Pancreas (tissue), 10 donors: ENCODE results near the gene SLC26A3. TPM values are rescaled to one million over a fixed set of nuclear protein-coding genes. Genes with fewer than 3 reads are reported as not detected.

Source experiments
- ATAC-seq, 4 donors: fragments of 200-7000 bp; cut with Tn5 transposase; one replicate each; pipeline versions ENCODE4 v1.8.0 to v1.9.1; 2020; ENCODE audit warnings: mild to moderate bottlenecking in 4 of 4, moderate library complexity in 4 of 4
- DNase-seq, 6 donors: peaks; one replicate each; pipeline ENCODE4 v3.0.0-alpha.2; 2020
- FAIRE-seq: peaks from 2 replicates; lab custom pipeline; 2012; peaks lifted over from hg19 to GRCh38; lab: Jason Lieb, UNC
- H3K27ac ChIP-seq, 4 donors: fragments of 200-600 bp; sonication (generic); 1 replicate in 3 of 4; 2 replicates in 1 of 4; pipeline versions ENCODE4 v1.5.0 to v1.8.0; 2020
- H3K27me3 ChIP-seq, 4 donors: fragments of 200-600 bp; one replicate each; pipeline ENCODE4 v1.8.0; 2021
- H3K36me3 ChIP-seq, 3 donors: fragments of 200-600 bp; sonication (generic) in 1 of 3; one replicate each; pipeline versions ENCODE4 v1.5.0 to v1.8.0; 2020 to 2021
- H3K4me1 ChIP-seq, 3 donors: fragments of 200-600 bp; one replicate each; pipeline ENCODE4 v1.8.0; 2021
- H3K4me3 ChIP-seq, 4 donors: fragments of 200-600 bp; sonication (generic) in 2 of 4; one replicate each; pipeline versions ENCODE4 v1.5.0 to v1.8.0; 2020 to 2021
- H3K9me3 ChIP-seq, 4 donors: fragments of 200-600 bp; one replicate each; pipeline ENCODE4 v1.8.0; 2021
- CTCF ChIP-seq, 4 donors: fragments of 200-600 bp; sonication (generic) in 3 of 4; IDR thresholded peaks; one replicate each; pipeline versions ENCODE4 v1.5.0 to v1.8.0; 2021; ENCODE audit warnings: antibody characterized with exemption in 4 of 4
- WGBS, 2 donors: extraction: QIAGEN DNeasy Blood & Tissue Kit; methylation state at CpG; one replicate each; pipeline ENCODE4 v1.1.7; 2013; 5-methylcytosine and 5-hydroxymethylcytosine counted together
- intact Hi-C, 3 donors: fragments of 100-400 bp; cut with DNase I; formaldehyde crosslinking; loops; one replicate each; pipeline versions ENCODE4 v1.11.1 to v1.14.2; 2022
- polyA plus RNA-seq, 2 donors: library from polyadenylated mRNA; stranded (reverse); fragments of 200-250 nt; gene quantifications; one replicate each; pipeline ENCODE4 v1.2.3, GENCODE V29; 2013
- total RNA-seq, 6 donors: library from RNA; stranded (reverse); fragmentation: NEBNext Ultra II Directional in 4 of 6; extraction: Animal tissue kit (Norgen Biotek cat#: 25700) in 4 of 6; gene quantifications; one replicate each; pipeline versions ENCODE4 v1.2.1 to v1.2.4, GENCODE V29; 2021 to 2023
- donor health status: healthy with polysubstance abuse.
- donor health status: DM: no; HTN: no; CAD: no; lungs with moderate emphysema.
- donor health status: DM: no; HTN: no; CAD: no.
- donor health status: control.
- donor health status: control.
- donor health status: Bipolar disorder and iron deficiency.
- donor health status: DM: yes; HTN: yes; CAD: no.
- donor health status: DM: no; HTN: no; CAD: no.
- donor health status: DM: no; HTN: no; CAD: no.
- donor health status: DM: yes; HTN: yes; CAD: no.

The SLC26A3 gene
- total and polyA plus RNA-seq, 8 donors, result 0.23 to 1.1 (median 0.34) TPM; not detected in 5

GRCh38 chr7:107809179-107809578 is 6.2 kb upstream of the SLC26A3 start:
- no peak for DNase-seq
- Histone ChIP-seq H3K27ac (no peak overlapping the region), H3K9me3 (no peaks in the 10 kb centered on the region), H3K36me3 (no peaks in the 10 kb centered on the region), H3K27me3 (no peaks in the 10 kb centered on the region), H3K4me3 (no peak overlapping the region), H3K4me1 (no peaks in the 10 kb centered on the region)
- no peak for ATAC-seq
- intact Hi-C loops, result no loop called here
- no peak for FAIRE-seq
- no peak for TF ChIP-seq CTCF (IDR thresholded peaks at IDR 0.05)
- WGBS, 2 donors, result 88 to 94% methylated on average over 4 of the region's 4 CpGs

GRCh38 chr7:107799647-107800264 is 3.3 kb downstream of the SLC26A3 start:
- no peak overlapping the region for H3K4me3 ChIP-seq
- H3K27ac ChIP-seq, result peak overlapping the region in 2 of 4 donors; percentile 6 to 63
- intact Hi-C loops, result no loop called here
- no peak for TF ChIP-seq CTCF (IDR thresholded peaks at IDR 0.05)
- 17 to 20% methylated on average over 6 of the region's 6 CpGs for WGBS, 2 donors
- no peaks in the 10 kb centered on the region for H3K36me3 ChIP-seq
- H3K27me3 ChIP-seq, result no peaks in the 10 kb centered on the region
- no peaks in the 10 kb centered on the region for H3K9me3 ChIP-seq
- peak; percentile 95 to 98 (median 97) for ATAC-seq
- DNase-seq, result peak in 2 of 6 donors; percentile 13 to 30
- H3K4me1 ChIP-seq, result peaks cover 3 to 15% (median 6%) of the 10 kb centered on the region in 3 donors
- peak; percentile 94 for FAIRE-seq

GRCh38 chr7:107792364-107792763 is 10.7 kb downstream of the SLC26A3 start:
- no peak overlapping the region for H3K27ac ChIP-seq
- no peaks in the 10 kb centered on the region for H3K36me3 ChIP-seq
- intact Hi-C loops, result no loop called here
- TF ChIP-seq CTCF (IDR thresholded peaks at IDR 0.05), result no peak
- DNase-seq (no peak), ATAC-seq (no peak), FAIRE-seq (no peak)
- no peaks in the 10 kb centered on the region for H3K27me3 ChIP-seq
- H3K9me3 ChIP-seq, result no peaks in the 10 kb centered on the region
- no peaks in the 10 kb centered on the region for H3K4me1 ChIP-seq
- 85 to 91% methylated on average over 6 of the region's 6 CpGs for WGBS, 2 donors
- no peak overlapping the region for H3K4me3 ChIP-seq

- no peak for TF ChIP-seq CTCF (IDR thresholded peaks at IDR 0.05)
- H3K9me3 ChIP-seq, result no peaks in the 10 kb centered on the region
- WGBS, 2 donors, result 85 to 91% methylated on average over 6 of the region's 6 CpGs
- H3K4me1 ChIP-seq, result no peaks in the 10 kb centered on the region
- no peak for DNase-seq
- no peak overlapping the region for H3K4me3 ChIP-seq
- intact Hi-C loops, result no loop called here
- no peak for ATAC-seq
- no peaks in the 10 kb centered on the region for H3K36me3 ChIP-seq
- FAIRE-seq, result no peak
- no peaks in the 10 kb centered on the region for H3K27me3 ChIP-seq
- no peak overlapping the region for H3K27ac ChIP-seq
Measured at GRCh38 chr7:107789647-107790046, 13.4 kb downstream of the SLC26A3 start.

GRCh38 chr7:107788662-107789061 is 14.4 kb downstream of the SLC26A3 start:
- DNase-seq (no peak), FAIRE-seq (no peak), ATAC-seq (no peak)
- TF ChIP-seq CTCF (IDR thresholded peaks at IDR 0.05), result no peak
- Histone ChIP-seq H3K9me3 (no peaks in the 10 kb centered on the region), H3K27me3 (no peaks in the 10 kb centered on the region), H3K27ac (no peak overlapping the region), H3K36me3 (no peaks in the 10 kb centered on the region), H3K4me3 (no peak overlapping the region), H3K4me1 (no peaks in the 10 kb centered on the region)
- intact Hi-C loops, result no loop called here
- 73 to 82% methylated on average over 3 of the region's 3 CpGs for WGBS, 2 donors
